ENCODE results near the gene PIP5K1B.

GRCh38 chr9:68692519-68692918 lies 12.5 kb upstream of the PIP5K1B start:
- TF ChIP-seq CTCF (conservative IDR thresholded peaks at IDR 0.05; ENCODE audit: low read length), result no peak
- TF ChIP-seq EZH2phosphoT487 (IDR thresholded peaks at IDR 0.05; ENCODE audit: borderline replicate concordance), result no peak

Measured in Loucy (cell line).